ENCODE results near the gene CLTC. TPM values are rescaled to one million over a fixed set of nuclear protein-coding genes. Genes with fewer than 3 reads are reported as not detected.

The CLTC gene
- total and polyA plus RNA-seq, 2 of the 4 experiments (the other 2 are of a cell fraction): 181 to 641 TPM

- ChIA-PET CTCF (no interaction called here), POLR2A (ENCODE audit: unreplicated experiment) (no interaction called here)
- H2BK15ac ChIP-seq (ENCODE audit: low read depth, low read length): no peak overlapping the region
- H4K91ac ChIP-seq (ENCODE audit: insufficient read depth, low read depth, low read length): no peak overlapping the region
- peaks cover 63% of the 10 kb centered on the region for H3K36me3 ChIP-seq (ENCODE audit: control insufficient read depth, insufficient read depth, low read length)
- H4K5ac ChIP-seq (ENCODE audit: low read depth, low read length): no peak overlapping the region
- no peak overlapping the region for H3K27ac ChIP-seq (ENCODE audit: insufficient read depth, low read length)
- H3K14ac ChIP-seq (replicated peaks; ENCODE audit: low read depth, low read length): no peak overlapping the region
- peaks cover 3% of the 10 kb centered on the region for H3K9me1 ChIP-seq (ENCODE audit: insufficient read depth, low read length)
- DNase-seq (no peak), ATAC-seq (ENCODE audit: low read depth) (no peak)
- TF ChIP-seq POLR2A (IDR thresholded peaks at IDR 0.05; ENCODE audit: low read depth, low read length): no peak
- no peak for TF ChIP-seq MAZ (IDR thresholded peaks at IDR 0.05; ENCODE audit: borderline replicate concordance, low read depth, low read length)
- no peak for TF ChIP-seq CHD1 (IDR thresholded peaks at IDR 0.05; ENCODE audit: low read depth, low read length)
- TF ChIP-seq NFE2L2 (IDR thresholded peaks at IDR 0.05; ENCODE audit: low read depth, low read length): no peak
- no peak for TF ChIP-seq CEBPB (IDR thresholded peaks at IDR 0.05; ENCODE audit: low read depth, low read length)
- no peak for TF ChIP-seq BHLHE40 (IDR thresholded peaks at IDR 0.05; ENCODE audit: low read depth, low read length)
- no peak for TF ChIP-seq RCOR1 (IDR thresholded peaks at IDR 0.05; ENCODE audit: insufficient replicate concordance, low read length)
- no peak for TF ChIP-seq RFX5 (IDR thresholded peaks at IDR 0.05; ENCODE audit: low read depth, low read length)
- no peak for TF ChIP-seq MXI1 (IDR thresholded peaks at IDR 0.05; ENCODE audit: borderline replicate concordance, low read depth, low read length)
- no peak for TF ChIP-seq SMC3 (IDR thresholded peaks at IDR 0.05; ENCODE audit: low read depth, low read length)
- H3K4ac ChIP-seq (ENCODE audit: low read depth, low read length): no peak overlapping the region
- no TSS peak for BruUV-seq (replicated peaks)
- H2AK9ac ChIP-seq (replicated peaks; ENCODE audit: low read depth, low read length, poor library complexity): no peak overlapping the region
- H2AFZ ChIP-seq (replicated peaks; ENCODE audit: low read length, poor library complexity): no peak overlapping the region
- no peaks in the 10 kb centered on the region for H3K9me3 ChIP-seq (ENCODE audit: control insufficient read depth, insufficient read depth, low read length)
- no peak overlapping the region for H3K56ac ChIP-seq (ENCODE audit: extremely low read depth, insufficient read depth, low read length)
- no peak overlapping the region for H2AK5ac ChIP-seq (ENCODE audit: low read depth, low read length)
- H3K4me1 ChIP-seq (ENCODE audit: control insufficient read depth, insufficient read depth, low read length): peaks cover 3% of the 10 kb centered on the region; the same call in 1 of the 2 replicates
- no peak overlapping the region for H2BK120ac ChIP-seq (ENCODE audit: low read depth, low read length)
- no peaks in the 10 kb centered on the region for H3K27me3 ChIP-seq (ENCODE audit: control insufficient read depth, insufficient read depth, low read length)
- H3K4me2 ChIP-seq (ENCODE audit: low read depth, low read length): no peak overlapping the region
- dilution Hi-C loops (cut with HindIII; ENCODE audit: low sequenced_read_pairs, unreplicated experiment) (no loop called here), intact Hi-C loops (cut with micrococcal nuclease) (no loop called here), in situ Hi-C loops (cut with MboI; ENCODE audit: low sequenced_read_pairs) (loop anchor here (10.0 kb wide), 1 partner anchor 372 kb away; no protein-coding TSS in a partner anchor)
- no peak overlapping the region for H3K23ac ChIP-seq (ENCODE audit: low read depth, low read length)
- no peaks in the 10 kb centered on the region; the same call in 1 of the 2 replicates for H4K20me1 ChIP-seq (ENCODE audit: insufficient read depth, low read length)
- no peak overlapping the region for H4K8ac ChIP-seq (ENCODE audit: low read depth in 2 of 2, low read length in 2 of 2)
- H3K4me3 ChIP-seq (ENCODE audit: insufficient read depth, low read depth, low read length): no peak overlapping the region
- H3K79me1 ChIP-seq (ENCODE audit: low read depth in 1 of 2, low read length in 2 of 2): peaks cover 29 to 66% of the 10 kb centered on the region in 2 experiments
- H3K9ac ChIP-seq (ENCODE audit: low read depth, low read length): no peak overlapping the region
- no peak overlapping the region for H3K18ac ChIP-seq (ENCODE audit: low read depth, low read length)
- H2BK20ac ChIP-seq (ENCODE audit: low read depth, low read length): no peak overlapping the region
- no peak overlapping the region for H2BK5ac ChIP-seq (ENCODE audit: low read depth, low read length, poor library complexity, severe bottlenecking)
Observed at GRCh38 chr17:59683283-59683682, 63.6 kb downstream of the CLTC start.
